Measurements from ENCODE around the gene PTGES3.

GRCh38 chr12:56715798-56716197, 27.7 kb upstream of the PTGES3 start:
- TF ChIP-seq POLR2A (IDR thresholded peaks at IDR 0.05) (no peak), CTCF (IDR thresholded peaks at IDR 0.05 in 8 of 11, conservative IDR thresholded peaks at IDR 0.05 in 3 of 11) (no peak)
